HL-60 (cell line): Measurements from ENCODE around the gene PRDX3.
"Not testable (repeated sequence)": the region's sequence is repeated elsewhere in the genome, so short reads cannot be mapped to it uniquely, and the experiment has no call there.

Experiments used
- DNase-seq, 2 experiments: peaks; one replicate each; pipeline ENCODE4 v3.0.0-alpha.2; 2010 to 2020; ENCODE audit warnings: low read depth in 1 of 2, low spot score in 1 of 2
- H3K27ac ChIP-seq: fragments of 250-450 bp; sonication (Bioruptor Pico); replicated peaks from 2 replicates; pipeline ENCODE4 v1.5.1; 2020; ENCODE audit warnings: mild to moderate bottlenecking, moderate library complexity
- H3K27me3 ChIP-seq: fragments of 250-450 bp; sonication (Bioruptor Pico); 2 replicates; pipeline ENCODE4 v1.5.1; 2021; ENCODE audit warnings: mild to moderate bottlenecking, moderate library complexity; ENCODE audit not compliant: insufficient read depth, poor library complexity, severe bottlenecking
- H3K4me3 ChIP-seq: replicated peaks from 2 replicates; pipeline ENCODE4 v1.5.1; 2011; ENCODE audit warnings: mild to moderate bottlenecking, control low read depth, low read length; ENCODE audit not compliant: insufficient read depth
- CTCF ChIP-seq: IDR thresholded peaks from one replicate; pipeline ENCODE4 v1.5.1; 2011; ENCODE audit warnings: low read length, control low read depth, inconsistent platforms; ENCODE audit not compliant: insufficient read depth
- GABPA ChIP-seq: IDR thresholded peaks from 2 replicates; pipeline ENCODE4 v1.6.1; 2012; ENCODE audit warnings: low read depth
- POLR2AphosphoS5 ChIP-seq: IDR thresholded peaks from 2 replicates; pipeline ENCODE4 v1.6.1; 2012; ENCODE audit warnings: low read depth
- REST ChIP-seq: IDR thresholded peaks from 2 replicates; pipeline ENCODE4 v1.6.1; 2012; ENCODE audit warnings: low read depth; ENCODE audit not compliant: insufficient replicate concordance
- SPI1 ChIP-seq: IDR thresholded peaks from 2 replicates; pipeline ENCODE4 v1.6.1; 2012; ENCODE audit warnings: low read depth, mild to moderate bottlenecking, borderline replicate concordance

Gene PRDX3

GRCh38 chr10:119140603-119141245, 37.9 kb downstream of the PRDX3 start:
- TF ChIP-seq GABPA, result no peak
- no peak for TF ChIP-seq POLR2AphosphoS5
- TF ChIP-seq SPI1, result no peak
- TF ChIP-seq CTCF, result no peak
- TF ChIP-seq REST, result no peak
- Histone ChIP-seq H3K4me3 (no peak overlapping the region), H3K27me3 (no peaks in the 10 kb centered on the region), H3K27ac (no peak overlapping the region)
- DNase-seq, result no peak

- Histone ChIP-seq H3K27ac (peak overlapping the region; percentile 78), H3K4me3 (no peak overlapping the region), H3K27me3 (no peaks in the 10 kb centered on the region)
- no peak for TF ChIP-seq GABPA
- TF ChIP-seq REST, result no peak
- peak; percentile 74 for TF ChIP-seq CTCF
- no peak for TF ChIP-seq SPI1
- 0 out of 2 replicates have a peak, but pooled peaks have one; percentile 5 for TF ChIP-seq POLR2AphosphoS5
- peak in 1 of 2 experiments; percentile 74 for DNase-seq
These were observed 39.0 kb downstream of the PRDX3 start for GRCh38 chr10:119139464-119140067.

GRCh38 chr10:119138346-119139306, 40.0 kb downstream of the PRDX3 start:
- no peaks in the 10 kb centered on the region for H3K27me3 ChIP-seq
- DNase-seq, result peak in 1 of 2 experiments; percentile 73
- no peak overlapping the region for H3K4me3 ChIP-seq
- peak overlapping the region; percentile 78 for H3K27ac ChIP-seq
- TF ChIP-seq POLR2AphosphoS5 (peak; percentile 45), SPI1 (no peak)

- peak overlapping the region; percentile 78 for H3K27ac ChIP-seq
- not testable (repeated sequence) for H3K27me3 ChIP-seq, H3K4me3 ChIP-seq
- peak in 1 of 2 experiments; percentile 21 for DNase-seq
These were observed 40.7 kb downstream of the PRDX3 start for GRCh38 chr10:119137878-119138277.
